Activated naive CD4-positive, alpha-beta T cell treated with anti-CD3 and anti-CD28 coated beads for 36 hours (primary cell): ENCODE measurements around the gene MYO5A. TPM values are rescaled to one million over a fixed set of nuclear protein-coding genes. Genes with fewer than 3 reads are reported as not detected.
A peak's percentile ranks its signal among the peaks of the same experiment; 100 is the strongest.
"Not testable (repeated sequence)": the region's sequence is repeated elsewhere in the genome, so short reads cannot be mapped to it uniquely, and the experiment has no call there.

ENCODE experiments used
- CTCF ChIA-PET: fragments of 350-600 bp; sonication (Branson Sonifier 250); formaldehyde crosslinking; loops from one replicate; lab custom pipeline; 2021; ENCODE audit warnings: antibody characterized with exemption; lab: Charles Lee
- DNase-seq: peaks from one replicate; pipeline ENCODE4 v3.0.0-alpha.2; 2020
- H3K27ac Mint-ChIP-seq: one replicate; pipeline ENCODE4 v1.8.0; 2021; ENCODE audit warnings: mild to moderate bottlenecking, mixed read lengths
- H3K27me3 Mint-ChIP-seq: one replicate; pipeline ENCODE4 v1.8.0; 2021; ENCODE audit warnings: low read depth, mixed read lengths
- H3K36me3 Mint-ChIP-seq: one replicate; pipeline ENCODE4 v1.8.0; 2021; ENCODE audit warnings: low read depth, mixed read lengths
- H3K4me1 Mint-ChIP-seq: one replicate; pipeline ENCODE4 v1.8.0; 2021; ENCODE audit warnings: low read depth, mixed read lengths
- H3K4me3 Mint-ChIP-seq: one replicate; pipeline ENCODE4 v1.8.0; 2021; ENCODE audit warnings: mild to moderate bottlenecking, moderate library complexity, mixed read lengths
- H3K9me3 Mint-ChIP-seq: one replicate; pipeline ENCODE4 v1.8.0; 2021; ENCODE audit warnings: mixed read lengths
- intact Hi-C: fragments of 100-400 bp; cut with micrococcal nuclease; formaldehyde crosslinking; loops from one replicate; pipeline ENCODE4 v1.15.1; 2023
- total RNA-seq, 2 experiments: library from RNA; stranded (reverse); gene quantifications; one replicate each; pipeline ENCODE4 v1.2.3, GENCODE V29; 2021

Gene MYO5A
- total RNA-seq, 2 experiments from 2014 or later: 13.2 to 13.7 TPM

GRCh38 chr15:52559575-52559974 lies 30.9 kb upstream of the MYO5A start:
- Mint-ChIP-seq H3K27me3 (no peaks in the 10 kb centered on the region), H3K9me3 (no peaks in the 10 kb centered on the region), H3K36me3 (peaks cover 14% of the 10 kb centered on the region), H3K27ac (peak overlapping the region; percentile 89), H3K4me3 (no peak overlapping the region), H3K4me1 (peaks cover 65% of the 10 kb centered on the region)
- DNase-seq: peak; percentile 78
- CTCF ChIA-PET: interaction anchor here (0.6 to 1.2 kb wide), 2 partner anchors 96 to 303 kb away, joined by 3 to 4 read pairs; no protein-coding TSS in a partner anchor
- intact Hi-C loops: loop anchor here (1.0 to 5.0 kb wide), 11 partner anchors 9 to 822 kb away; partner anchors contain the start of gene LYSMD2

GRCh38 chr15:52559022-52559421 lies 30.3 kb upstream of the MYO5A start:
- intact Hi-C loops: loop anchor here (1.0 to 5.0 kb wide), 11 partner anchors 9 to 822 kb away; partner anchors contain the start of gene LYSMD2
- CTCF ChIA-PET: interaction anchor here (1.0 to 1.2 kb wide), 2 partner anchors 121 to 302 kb away, joined by 3 to 4 read pairs; partner anchors contain the start of gene ATOSA
- Mint-ChIP-seq H3K36me3 (peaks cover 15% of the 10 kb centered on the region), H3K27me3 (no peaks in the 10 kb centered on the region), H3K27ac (peak overlapping the region; percentile 89), H3K4me3 (peak overlapping the region; percentile 32), H3K9me3 (no peaks in the 10 kb centered on the region), H3K4me1 (peaks cover 62% of the 10 kb centered on the region)
- no peak for DNase-seq

DNA sequence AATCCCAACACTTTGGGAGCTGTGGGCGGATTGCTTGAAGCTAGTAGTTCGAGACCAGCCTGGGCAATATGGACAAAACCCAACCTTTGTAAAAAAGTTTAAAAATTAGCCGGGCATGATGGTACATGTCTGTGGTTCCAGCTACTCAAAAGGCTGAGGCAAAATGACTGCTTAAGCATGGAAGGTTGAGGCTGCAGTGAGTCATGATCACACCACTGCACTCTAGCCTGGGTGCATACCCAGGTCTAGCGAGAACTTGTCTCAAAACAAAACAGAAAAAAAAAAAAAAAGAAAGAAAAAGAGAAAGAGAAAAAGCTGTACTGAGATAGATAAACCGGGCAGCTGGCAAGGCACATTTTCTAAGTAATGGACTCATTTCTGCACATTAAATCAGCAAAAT lies 29.5 kb upstream of the MYO5A start:
- intact Hi-C loops: loop anchor here (2.0 to 5.0 kb wide), 6 partner anchors 61 to 821 kb away; partner anchors contain the start of gene LYSMD2
- Mint-ChIP-seq H3K27me3 (no peaks in the 10 kb centered on the region), H3K27ac (peak overlapping the region; percentile 89), H3K4me1 (peaks cover 55% of the 10 kb centered on the region), H3K4me3 (peak overlapping the region; percentile 24), H3K36me3 (peaks cover 15% of the 10 kb centered on the region), H3K9me3 (no peaks in the 10 kb centered on the region)
- CTCF ChIA-PET: interaction anchor here (1.0 kb wide), 1 partner anchor 121 kb away, joined by 3 read pairs; the partner anchor contains the start of gene ATOSA
- peak; percentile 82 for DNase-seq

GRCh38 chr15:52557274-52557641 lies 28.6 kb upstream of the MYO5A start:
- peaks cover 14% of the 10 kb centered on the region for H3K36me3 Mint-ChIP-seq
- no peaks in the 10 kb centered on the region for H3K9me3 Mint-ChIP-seq
- DNase-seq: no peak
- H3K4me3 Mint-ChIP-seq: no peak overlapping the region
- intact Hi-C loops: loop anchor here (5.0 kb wide), 1 partner anchor 820 kb away; the partner anchor contains the start of gene LYSMD2
- no peaks in the 10 kb centered on the region for H3K27me3 Mint-ChIP-seq
- CTCF ChIA-PET: no interaction called here
- H3K4me1 Mint-ChIP-seq: peaks cover 47% of the 10 kb centered on the region
- H3K27ac Mint-ChIP-seq: peak overlapping the region; percentile 41

DNA sequence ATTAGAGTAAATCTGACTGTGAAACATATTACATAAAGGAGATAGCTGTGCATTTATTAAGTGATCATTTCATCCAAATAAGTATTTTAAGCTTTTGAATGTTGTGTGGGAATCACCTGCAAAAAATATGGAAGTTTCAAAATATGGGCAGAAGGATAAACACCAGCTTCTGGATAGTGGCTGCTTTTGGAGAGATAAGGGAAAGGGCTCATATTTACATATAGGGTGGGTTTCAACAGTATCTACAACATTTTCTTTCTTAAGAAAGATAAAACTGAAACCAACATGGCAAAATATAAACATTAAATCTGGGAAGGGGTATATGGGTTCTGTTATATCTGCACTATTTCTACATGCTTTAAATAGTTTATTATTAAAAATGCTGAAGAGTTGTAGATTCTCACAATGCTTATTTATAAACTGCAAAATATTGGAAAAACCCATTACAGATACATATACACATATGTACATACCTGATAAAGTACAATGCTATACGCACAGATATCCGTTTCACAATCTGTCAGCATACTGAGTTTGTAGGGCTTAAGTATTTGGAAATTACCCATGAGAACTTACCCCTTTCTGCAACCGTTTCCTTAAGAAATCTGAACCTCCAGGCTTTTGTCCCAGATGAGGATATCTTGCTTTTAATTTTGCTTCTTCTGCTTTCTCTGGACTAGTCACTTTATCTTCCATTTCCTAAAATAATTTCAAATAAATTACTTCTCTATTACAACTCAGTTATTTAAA lies 28.0 kb upstream of the MYO5A start:
- H3K27ac Mint-ChIP-seq: peak overlapping the region; percentile 41
- H3K9me3 Mint-ChIP-seq: no peaks in the 10 kb centered on the region
- H3K36me3 Mint-ChIP-seq: peaks cover 18% of the 10 kb centered on the region
- no peak overlapping the region for H3K4me3 Mint-ChIP-seq
- CTCF ChIA-PET: no interaction called here
- no peaks in the 10 kb centered on the region for H3K27me3 Mint-ChIP-seq
- intact Hi-C loops: loop anchor here (5.0 kb wide), 1 partner anchor 819 kb away; the partner anchor contains the start of gene LYSMD2
- no peak for DNase-seq
- peaks cover 44% of the 10 kb centered on the region for H3K4me1 Mint-ChIP-seq

DNA sequence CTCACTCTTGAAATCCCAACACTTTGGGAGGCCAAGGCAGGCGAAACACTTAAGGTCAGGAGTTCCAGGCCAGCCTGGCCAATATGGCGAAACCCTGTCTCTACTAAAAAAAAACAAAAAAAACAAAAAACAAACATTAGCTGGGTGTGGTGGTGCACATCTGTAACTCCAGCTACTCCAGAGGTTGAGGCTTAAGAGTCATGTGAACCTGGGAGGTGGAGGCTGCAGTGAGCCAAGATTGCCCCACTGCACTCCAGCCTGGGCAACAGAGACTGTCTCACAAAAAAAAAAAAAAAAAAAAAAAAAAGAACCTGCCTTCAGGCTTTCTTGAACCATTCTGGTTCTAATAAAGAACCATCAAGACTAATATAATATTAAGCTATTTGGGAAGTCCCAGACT lies 23.6 kb upstream of the MYO5A start:
- CTCF ChIA-PET: interaction anchor here (0.6 to 0.7 kb wide), 2 partner anchors 221 to 413 kb away, joined by 3 to 5 read pairs; no protein-coding TSS in a partner anchor
- DNase-seq: no peak
- Mint-ChIP-seq H3K9me3 (no peaks in the 10 kb centered on the region), H3K36me3 (peaks cover 30% of the 10 kb centered on the region), H3K27me3 (no peaks in the 10 kb centered on the region), H3K27ac (no peak overlapping the region), H3K4me1 (peaks cover 8% of the 10 kb centered on the region), H3K4me3 (no peak overlapping the region)
- intact Hi-C loops: no loop called here

DNA sequence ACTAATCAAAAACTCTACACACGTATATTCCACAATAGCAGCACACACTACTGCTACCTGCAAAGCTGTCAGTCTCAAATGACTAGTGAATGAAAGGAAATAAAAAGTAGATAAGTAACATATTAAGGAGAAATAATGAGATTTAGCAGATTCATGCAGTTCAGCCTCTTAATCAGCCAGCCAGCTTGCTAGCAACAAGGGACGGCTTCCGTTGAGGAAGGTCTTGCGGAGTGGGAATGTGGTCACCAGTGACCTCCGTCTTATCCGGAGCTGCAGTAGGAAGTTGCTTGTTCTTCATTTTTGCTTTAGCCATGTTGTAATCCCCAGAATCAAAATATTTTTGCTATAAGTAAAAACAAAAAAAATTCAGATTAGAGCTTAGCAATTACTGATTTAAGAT lies 23.1 kb upstream of the MYO5A start:
- DNase-seq: no peak
- CTCF ChIA-PET: no interaction called here
- Mint-ChIP-seq H3K9me3 (peaks cover under 1% of the 10 kb centered on the region), H3K36me3 (peaks cover 34% of the 10 kb centered on the region), H3K27me3 (no peaks in the 10 kb centered on the region), H3K4me1 (peaks cover 5% of the 10 kb centered on the region), H3K4me3 (no peak overlapping the region), H3K27ac (no peak overlapping the region)
- intact Hi-C loops: no loop called here

GRCh38 chr15:52551186-52551585 lies 22.5 kb upstream of the MYO5A start:
- H3K4me1 Mint-ChIP-seq, DNase-seq, H3K27me3 Mint-ChIP-seq, H3K27ac Mint-ChIP-seq, intact Hi-C loops, H3K9me3 Mint-ChIP-seq, H3K4me3 Mint-ChIP-seq, CTCF ChIA-PET: not testable (repeated sequence)
- H3K36me3 Mint-ChIP-seq: peaks cover 36% of the 10 kb centered on the region

GRCh38 chr15:52546031-52546751 lies 17.5 kb upstream of the MYO5A start:
- DNase-seq: no peak
- H3K9me3 Mint-ChIP-seq: peaks cover 11% of the 10 kb centered on the region
- peaks cover 32% of the 10 kb centered on the region for H3K36me3 Mint-ChIP-seq
- no peak overlapping the region for H3K27ac Mint-ChIP-seq
- H3K4me1 Mint-ChIP-seq: no peaks in the 10 kb centered on the region
- intact Hi-C loops: no loop called here
- CTCF ChIA-PET: no interaction called here
- no peaks in the 10 kb centered on the region for H3K27me3 Mint-ChIP-seq
- peak overlapping the region; percentile 6 for H3K4me3 Mint-ChIP-seq

GRCh38 chr15:52540374-52541012 lies 11.8 kb upstream of the MYO5A start:
- intact Hi-C loops: no loop called here
- H3K27me3 Mint-ChIP-seq: peaks cover 3% of the 10 kb centered on the region
- no peak for DNase-seq
- peaks cover under 1% of the 10 kb centered on the region for H3K36me3 Mint-ChIP-seq
- H3K4me3 Mint-ChIP-seq: no peak overlapping the region
- H3K27ac Mint-ChIP-seq: no peak overlapping the region
- CTCF ChIA-PET: no interaction called here
- H3K9me3 Mint-ChIP-seq: peaks cover 6% of the 10 kb centered on the region
- H3K4me1 Mint-ChIP-seq: no peaks in the 10 kb centered on the region

- Mint-ChIP-seq H3K4me1 (peaks cover 3% of the 10 kb centered on the region), H3K36me3 (no peaks in the 10 kb centered on the region), H3K27me3 (peaks cover 3% of the 10 kb centered on the region), H3K27ac (no peak overlapping the region), H3K4me3 (no peak overlapping the region), H3K9me3 (peaks cover 6% of the 10 kb centered on the region)
- intact Hi-C loops: no loop called here
- CTCF ChIA-PET: interaction anchor here (1.0 to 1.3 kb wide), 2 partner anchors 13 to 16 kb away, joined by 3 read pairs; no protein-coding TSS in a partner anchor
- DNase-seq: no peak
Measured at GRCh38 chr15:52537459-52537858, 8.8 kb upstream of the MYO5A start.

DNA sequence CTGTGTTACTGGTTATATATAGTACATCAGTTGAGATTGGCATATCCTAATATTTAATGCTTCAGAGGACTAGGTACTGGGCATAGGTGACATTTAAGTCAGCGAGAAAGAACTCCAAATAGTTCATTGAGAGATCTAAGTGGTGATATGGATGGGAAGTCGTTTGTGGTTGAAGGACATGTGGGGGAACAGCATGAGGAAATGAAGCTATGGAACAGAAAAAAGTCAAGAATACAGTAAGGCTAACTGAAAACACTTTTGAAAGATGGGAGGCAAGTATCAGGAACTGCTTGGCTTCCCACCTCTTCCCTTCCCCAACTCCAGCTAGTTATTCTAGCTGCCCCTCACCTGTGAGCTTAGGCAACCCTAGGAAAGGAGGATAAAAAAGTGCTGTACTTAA lies 3.7 kb upstream of the MYO5A start:
- Mint-ChIP-seq H3K9me3 (no peaks in the 10 kb centered on the region), H3K4me1 (peaks cover 14% of the 10 kb centered on the region), H3K27ac (no peak overlapping the region), H3K27me3 (peaks cover 3% of the 10 kb centered on the region), H3K36me3 (no peaks in the 10 kb centered on the region), H3K4me3 (no peak overlapping the region)
- intact Hi-C loops: no loop called here
- CTCF ChIA-PET: no interaction called here
- DNase-seq: no peak
